Brain microvascular endothelial cell (primary cell): Measurements from ENCODE around the gene R3HDM2.
A peak's percentile ranks its signal among the peaks of the same experiment; 100 is the strongest.

Experiments
- DNase-seq: peaks from one replicate; pipeline ENCODE4 v3.0.0-alpha.2; 2020
- H3K27ac ChIP-seq: fragments of 250-450 bp; sonication (Bioruptor Pico); 2 replicates; pipeline ENCODE4 v1.5.1; 2020; ENCODE audit warnings: mild to moderate bottlenecking, moderate library complexity
- H3K27me3 ChIP-seq: fragments of 250-450 bp; sonication (Bioruptor Pico); replicated peaks from 2 replicates; pipeline ENCODE4 v1.5.1; 2020; ENCODE audit warnings: mild to moderate bottlenecking
- H3K36me3 ChIP-seq: fragments of 250-450 bp; sonication (Bioruptor Pico); replicated peaks from 2 replicates; pipeline ENCODE4 v1.5.1; 2020; ENCODE audit warnings: mild to moderate bottlenecking
- H3K4me3 ChIP-seq: 2 replicates; pipeline ENCODE4 v1.5.1; 2011; ENCODE audit warnings: low read depth, mild to moderate bottlenecking, control low read depth, low read length, moderate library complexity
- CTCF ChIP-seq: IDR thresholded peaks from 2 replicates; pipeline ENCODE4 v1.5.1; 2011; ENCODE audit warnings: low read depth, mild to moderate bottlenecking, moderate library complexity, low read length, control low read depth, inconsistent platforms; ENCODE audit errors: missing control alignments
- in situ Hi-C: cut with HindIII; loops from 2 replicates; pipeline ENCODE4 v1.10.0; 2017; ENCODE audit warnings: low sequenced_read_pairs, low pct_ligation_motif_present

Gene R3HDM2

GRCh38 chr12:57237596-57237931 is 193.3 kb downstream of the R3HDM2 start:
- Histone ChIP-seq H3K4me3 (no peak overlapping the region), H3K36me3 (peaks cover 25% of the 10 kb centered on the region), H3K27ac (no peak overlapping the region), H3K27me3 (peaks cover 17% of the 10 kb centered on the region)
- in situ Hi-C loops: no loop called here
- no peak for TF ChIP-seq CTCF
- no peak for DNase-seq

GRCh38 chr12:57236925-57237595 is 193.8 kb downstream of the R3HDM2 start:
- no peak for DNase-seq
- no peak overlapping the region for H3K4me3 ChIP-seq
- in situ Hi-C loops: no loop called here
- peaks cover 30% of the 10 kb centered on the region for H3K36me3 ChIP-seq
- H3K27me3 ChIP-seq: peaks cover 12% of the 10 kb centered on the region
- no peak for TF ChIP-seq CTCF
- H3K27ac ChIP-seq: no peak overlapping the region

- Histone ChIP-seq H3K27me3 (peaks cover 5% of the 10 kb centered on the region), H3K4me3 (no peak overlapping the region), H3K27ac (no peak overlapping the region), H3K36me3 (peaks cover 37% of the 10 kb centered on the region)
- no peak for TF ChIP-seq CTCF
- no peak for DNase-seq
- in situ Hi-C loops: no loop called here
These were observed 194.5 kb downstream of the R3HDM2 start for GRCh38 chr12:57236201-57236924.

- H3K27me3 ChIP-seq: peaks cover 1% of the 10 kb centered on the region
- H3K36me3 ChIP-seq: peaks cover 39% of the 10 kb centered on the region
- in situ Hi-C loops: no loop called here
- no peak for DNase-seq
- H3K4me3 ChIP-seq: no peak overlapping the region
- no peak for TF ChIP-seq CTCF
- peak overlapping the region; percentile 65 for H3K27ac ChIP-seq
These were observed 195.1 kb downstream of the R3HDM2 start for GRCh38 chr12:57235728-57236131.

- Histone ChIP-seq H3K4me3 (no peak overlapping the region), H3K27me3 (no peaks in the 10 kb centered on the region), H3K36me3 (peaks cover 39% of the 10 kb centered on the region), H3K27ac (peak overlapping the region; percentile 65)
- in situ Hi-C loops: no loop called here
- TF ChIP-seq CTCF: peak; percentile 34
- DNase-seq: peak; percentile 67
These were observed 195.7 kb downstream of the R3HDM2 start for GRCh38 chr12:57235017-57235727.
